GM19397 (cell line): Measurements from ENCODE around the gene UHRF2.

Source experiments
- ATAC-seq: cut with Tn5 transposase; IDR thresholded peaks from one replicate; pipeline ENCODE4 v1.9.1; 2021; ENCODE audit warnings: mild to moderate bottlenecking, moderate library complexity; ENCODE audit not compliant: unreplicated experiment

UHRF2 gene

GRCh38 chr9:6553866-6554265, 140.9 kb downstream of the UHRF2 start:
- ATAC-seq: no peak
